Body of pancreas (tissue), 4 donors: ENCODE measurements around the gene EDC4.

ENCODE experiments used
- CTCF ChIP-seq, 7 experiments: fragments of 450-650 bp in 4 of 7; fragments of 200-600 bp in 3 of 7; sonication (generic) in 3 of 7; IDR thresholded peaks; one replicate each; pipeline ENCODE4 v1.5.1; 2016 to 2019; ENCODE audit warnings: antibody characterized with exemption in 7 of 7
- POLR2A ChIP-seq, 3 donors: fragments of 450-650 bp; IDR thresholded peaks; one replicate each; pipeline ENCODE4 v1.6.1; 2016; ENCODE audit warnings: antibody characterized with exemption in 3 of 3, mild to moderate bottlenecking in 2 of 3

GRCh38 chr16:67872631-67873434, at the start of gene EDC4:
- TF ChIP-seq POLR2A (IDR thresholded peaks at IDR 0.05) (peak; percentile 30 to 68 (median 65)), CTCF (IDR thresholded peaks at IDR 0.05) (peak in 2 of 7 experiments; percentile 3)
